Measurements from ENCODE around the gene RAB10. TPM values are rescaled to one million over a fixed set of nuclear protein-coding genes. Genes with fewer than 3 reads are reported as not detected.
"Not testable (repeated sequence)": the region's sequence is repeated elsewhere in the genome, so short reads cannot be mapped to it uniquely, and the experiment has no call there.

Gene RAB10
- total and polyA plus RNA-seq, 9 of the 15 experiments (the other 6 are each of a cell fraction or from before 2014, with no cell fraction given): 25.1 to 214 (median 157) TPM

DNA sequence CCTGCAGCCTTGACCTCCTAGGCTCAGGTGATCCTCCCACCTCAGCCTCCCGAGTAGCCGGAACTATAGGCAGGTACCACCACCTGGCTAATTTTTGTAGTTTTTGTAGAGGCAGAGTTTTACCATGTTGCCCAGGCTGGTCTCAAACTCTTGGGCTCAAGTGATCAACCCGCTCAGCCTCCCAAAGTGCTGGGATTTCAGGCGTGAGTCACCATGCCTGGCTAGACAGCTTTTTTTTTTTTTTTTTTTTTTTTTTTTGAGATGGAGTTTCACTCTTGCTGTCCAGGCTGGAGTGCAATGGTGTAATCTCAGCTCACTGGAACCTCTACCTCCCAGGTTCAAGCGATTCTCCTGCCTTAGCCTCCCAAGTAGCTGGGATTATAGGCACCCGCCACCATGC is 132.7 kb downstream of the RAB10 start:
- in situ Hi-C loops (cut with MboI); H3K9ac ChIP-seq (ENCODE audit: insufficient read depth in 1 of 2, low read depth in 2 of 2, low read length in 2 of 2); DNase-seq (ENCODE audit: extremely low read depth in 1 of 4, low spot score in 3 of 4); H3K9me1 ChIP-seq (ENCODE audit: control insufficient read depth, insufficient read depth, low read length); H3K27ac ChIP-seq (ENCODE audit: extremely low read depth, low read depth, low read length); H3K4me3 ChIP-seq; intact Hi-C loops (cut with micrococcal nuclease); H3K4me1 ChIP-seq (replicated peaks in 1 of 2; ENCODE audit: control insufficient read depth in 2 of 2, insufficient read depth in 2 of 2, low read length in 2 of 2); H3K27me3 ChIP-seq (ENCODE audit: control insufficient read depth in 2 of 2, insufficient read depth in 2 of 2, low read length in 2 of 2); CTCF ChIA-PET (ENCODE audit: low intra/inter-chr PET ratio); ATAC-seq; H3K79me2 ChIP-seq (ENCODE audit: control insufficient read depth, insufficient read depth, low read length); H4K20me1 ChIP-seq (replicated peaks; ENCODE audit: control insufficient read depth, insufficient read depth, low read length); H3K4me2 ChIP-seq (ENCODE audit: insufficient read depth, low read length); H2AFZ ChIP-seq (ENCODE audit: low read depth, low read length); H3K9me3 ChIP-seq (replicated peaks; ENCODE audit: control insufficient read depth, insufficient read depth, low read depth, low read length); FAIRE-seq; H3K36me3 ChIP-seq (ENCODE audit: control insufficient read depth, insufficient read depth, low read length); BruUV-seq (replicated peaks): not testable (repeated sequence)
- peak; percentile 62 for TF ChIP-seq ZNF384 (IDR thresholded peaks at IDR 0.05; ENCODE audit: low read depth, low read length)
- 26% methylated on average over 5 of the region's 6 CpGs for WGBS (ENCODE audit: insufficient coverage, low coverage, missing lambda C conversion rate)
- POLR2A ChIA-PET: interaction anchor here (0.7 to 0.9 kb wide), 3 partner anchors 17 to 186 kb away, joined by 3 to 4 read pairs (median 3); no protein-coding TSS in a partner anchor

GRCh38 chr2:26168785-26169184 is 134.9 kb downstream of the RAB10 start:
- CTCF ChIA-PET (ENCODE audit: low intra/inter-chr PET ratio): no interaction called here
- Histone ChIP-seq H3K27ac (ENCODE audit: extremely low read depth, low read depth, low read length) (no peak overlapping the region), H3K4me1 (replicated peaks in 1 of 2; ENCODE audit: control insufficient read depth in 2 of 2, insufficient read depth in 2 of 2, low read length in 2 of 2) (peaks cover 0 to 26% of the 10 kb centered on the region in 2 experiments; a peak in 2 of 5 replicates), H3K79me2 (ENCODE audit: control insufficient read depth, insufficient read depth, low read length) (no peaks in the 10 kb centered on the region), H2AFZ (ENCODE audit: low read depth, low read length) (no peak overlapping the region), H4K20me1 (replicated peaks; ENCODE audit: control insufficient read depth, insufficient read depth, low read length) (no peaks in the 10 kb centered on the region), H3K4me3 (no peak overlapping the region), H3K27me3 (ENCODE audit: control insufficient read depth in 2 of 2, insufficient read depth in 2 of 2, low read length in 2 of 2) (peaks cover 0 to 5% of the 10 kb centered on the region in 2 experiments; a peak in 2 of 5 replicates), H3K36me3 (ENCODE audit: control insufficient read depth, insufficient read depth, low read length) (no peaks in the 10 kb centered on the region), H3K9me1 (ENCODE audit: control insufficient read depth, insufficient read depth, low read length) (no peaks in the 10 kb centered on the region), H3K9me3 (replicated peaks; ENCODE audit: control insufficient read depth, insufficient read depth, low read depth, low read length) (no peaks in the 10 kb centered on the region), H3K9ac (ENCODE audit: insufficient read depth in 1 of 2, low read depth in 2 of 2, low read length in 2 of 2) (no peak overlapping the region), H3K4me2 (ENCODE audit: insufficient read depth, low read length) (no peak overlapping the region)
- 72% methylated on average over 4 of the region's 4 CpGs for WGBS (ENCODE audit: insufficient coverage, low coverage, missing lambda C conversion rate)
- TF ChIP-seq HDAC6 (IDR thresholded peaks at IDR 0.05; ENCODE audit: low read depth, low read length): no peak
- no peak for TF ChIP-seq ATF1 (CRISPR knock-in tag; IDR thresholded peaks at IDR 0.05)
- no peak for TF ChIP-seq ATF1 (tag; IDR thresholded peaks at IDR 0.05)
- TF ChIP-seq ETS2 (tag; IDR thresholded peaks at IDR 0.05; ENCODE audit: borderline replicate concordance, poor library complexity, severe bottlenecking): no peak
- TF ChIP-seq NFXL1 (CRISPR knock-in tag; IDR thresholded peaks at IDR 0.05): no peak
- TF ChIP-seq ZNF165 (CRISPR knock-in tag; IDR thresholded peaks at IDR 0.05; ENCODE audit: borderline replicate concordance): no peak
- no peak for TF ChIP-seq ZNF57 (CRISPR knock-in tag; IDR thresholded peaks at IDR 0.05)
- no peak for TF ChIP-seq JUNB (CRISPR knock-in tag; conservative IDR thresholded peaks at IDR 0.05)
- TF ChIP-seq ZNF347 (CRISPR knock-in tag; IDR thresholded peaks at IDR 0.05; ENCODE audit: low read depth): no peak
- TF ChIP-seq NR4A1 (CRISPR knock-in tag; IDR thresholded peaks at IDR 0.05): no peak
- no peak for TF ChIP-seq NR4A1 (tag; IDR thresholded peaks at IDR 0.05)
- TF ChIP-seq STAT5A (IDR thresholded peaks at IDR 0.05; ENCODE audit: borderline replicate concordance, low read length): no peak
- ATAC-seq (no peak), DNase-seq (ENCODE audit: extremely low read depth in 1 of 4, low spot score in 3 of 4) (no peak), FAIRE-seq (no peak)
- POLR2A ChIA-PET: no interaction called here
- intact Hi-C loops (cut with micrococcal nuclease): no loop called here
- no TSS peak for BruUV-seq (replicated peaks)
- in situ Hi-C loops (cut with MboI): no loop called here
